Measurements from ENCODE around the gene RPS6KA2.

Gene RPS6KA2

GRCh38 chr6:166462461-166463135, 164.5 kb downstream of the RPS6KA2 start:
- no peak for DNase-seq

- DNase-seq: no peak
Observed at GRCh38 chr6:166461821-166462460, 165.1 kb downstream of the RPS6KA2 start.

- DNase-seq: no peak
Observed at GRCh38 chr6:166460473-166461437, 166.3 kb downstream of the RPS6KA2 start.

GRCh38 chr6:166459906-166460305, 167.1 kb downstream of the RPS6KA2 start:
- DNase-seq: no peak

- no peak for DNase-seq
Observed at GRCh38 chr6:166459272-166459671, 167.8 kb downstream of the RPS6KA2 start.

GRCh38 chr6:166456395-166457156, 170.5 kb downstream of the RPS6KA2 start:
- DNase-seq: peak; percentile 30

GRCh38 chr6:166454692-166455515, 172.1 kb downstream of the RPS6KA2 start:
- no peak for DNase-seq

- no peak for DNase-seq
Observed at GRCh38 chr6:166453651-166454050, 173.4 kb downstream of the RPS6KA2 start.

GRCh38 chr6:166450167-166450873, 176.7 kb downstream of the RPS6KA2 start:
- no peak for DNase-seq

GRCh38 chr6:166449641-166450040, 177.4 kb downstream of the RPS6KA2 start:
- DNase-seq: no peak

- no peak for DNase-seq
Observed at GRCh38 chr6:166449036-166449435, 178.0 kb downstream of the RPS6KA2 start.

- no peak for DNase-seq
Observed at GRCh38 chr6:166448432-166448831, 178.6 kb downstream of the RPS6KA2 start.

- DNase-seq: no peak
Observed at GRCh38 chr6:166446567-166447065, 180.4 kb downstream of the RPS6KA2 start.

GRCh38 chr6:166446146-166446545, 180.9 kb downstream of the RPS6KA2 start:
- no peak for DNase-seq

- no peak for DNase-seq
Observed at GRCh38 chr6:166444446-166444845, 182.6 kb downstream of the RPS6KA2 start.

- no peak for DNase-seq
Observed at GRCh38 chr6:166443166-166443565, 183.9 kb downstream of the RPS6KA2 start.

- DNase-seq: no peak
Observed at GRCh38 chr6:166442131-166442685, 184.8 kb downstream of the RPS6KA2 start.

GRCh38 chr6:166441325-166442078, 185.5 kb downstream of the RPS6KA2 start:
- DNase-seq: no peak

GRCh38 chr6:166440729-166441128, 186.3 kb downstream of the RPS6KA2 start:
- no peak for DNase-seq

- no peak for DNase-seq
Observed at GRCh38 chr6:166440106-166440505, 186.9 kb downstream of the RPS6KA2 start.
